Measurements from ENCODE around the gene EFCAB12.

The EFCAB12 gene
- 0.56 to 3.1 (median 1.3) reads per million in 3 experiments for total RNA-seq

- DNase-seq = peak; percentile 85
These were observed at the start of gene EFCAB12 for GRCh38 chr3:129428376-129429079. TSS of gene EFCAB12 (minus strand) at chr3:129428636. CDS start at chr3:129428488, 148 bp downstream.

- DNase-seq = no peak
These were observed 48.1 kb upstream of the EFCAB12 start for GRCh38 chr3:129476586-129476985.

- no peak for DNase-seq
These were observed 47.4 kb upstream of the EFCAB12 start for GRCh38 chr3:129475863-129476262.

- DNase-seq = no peak
These were observed 46.8 kb upstream of the EFCAB12 start for GRCh38 chr3:129474984-129475804.

- no peak for DNase-seq
These were observed 45.3 kb upstream of the EFCAB12 start for GRCh38 chr3:129473769-129474152.

- no peak for DNase-seq
These were observed 44.8 kb upstream of the EFCAB12 start for GRCh38 chr3:129473067-129473768.

- DNase-seq = no peak
These were observed 42.4 kb upstream of the EFCAB12 start for GRCh38 chr3:129470861-129471260.

GRCh38 chr3:129469026-129469425, 40.6 kb upstream of the EFCAB12 start:
- peak; percentile 9 for DNase-seq

GRCh38 chr3:129467932-129468331, 39.5 kb upstream of the EFCAB12 start:
- DNase-seq = no peak

- no peak for DNase-seq
These were observed 35.3 kb upstream of the EFCAB12 start for GRCh38 chr3:129463716-129464115.

GRCh38 chr3:129463094-129463493, 34.7 kb upstream of the EFCAB12 start:
- no peak for DNase-seq

- no peak for DNase-seq
These were observed 34.0 kb upstream of the EFCAB12 start for GRCh38 chr3:129462361-129462968.

- no peak for DNase-seq
These were observed 33.2 kb upstream of the EFCAB12 start for GRCh38 chr3:129461461-129462146.

GRCh38 chr3:129461022-129461421, 32.6 kb upstream of the EFCAB12 start:
- no peak for DNase-seq

GRCh38 chr3:129460572-129460971, 32.1 kb upstream of the EFCAB12 start:
- no peak for DNase-seq

GRCh38 chr3:129460155-129460554, 31.7 kb upstream of the EFCAB12 start:
- no peak for DNase-seq

GRCh38 chr3:129453732-129454131, 25.3 kb upstream of the EFCAB12 start:
- DNase-seq = no peak

GRCh38 chr3:129449279-129450115, 21.1 kb upstream of the EFCAB12 start:
- no peak for DNase-seq

- no peak for DNase-seq
These were observed 19.9 kb upstream of the EFCAB12 start for GRCh38 chr3:129448186-129448895.

GRCh38 chr3:129446926-129447325, 18.5 kb upstream of the EFCAB12 start:
- DNase-seq = no peak

- DNase-seq = no peak
These were observed 17.0 kb upstream of the EFCAB12 start for GRCh38 chr3:129445471-129445870.
